HepG2 (cell line): Measurements from ENCODE around the gene B4GALT5. TPM values are rescaled to one million over a fixed set of nuclear protein-coding genes. Genes with fewer than 3 reads are reported as not detected.

Experiments
- ARID4A ChIP-seq: sonication (generic); formaldehyde crosslinking; IDR thresholded peaks from 2 replicates; pipeline ENCODE4 v1.5.0; 2020; ENCODE audit warnings: mild to moderate bottlenecking, missing genetic modification reagents, borderline replicate concordance
- CREM ChIP-seq, 2 experiments: sonication (generic) in 1 of 2; formaldehyde crosslinking in 1 of 2; IDR thresholded peaks; 2 replicates each; pipeline versions ENCODE4 v1.4.0 to v1.6.1; 2016 to 2020; ENCODE audit warnings: antibody characterized with exemption in 1 of 2, mild to moderate bottlenecking in 1 of 2, missing genetic modification reagents in 1 of 2
- DMTF1 ChIP-seq: sonication (generic); formaldehyde crosslinking; IDR thresholded peaks from 2 replicates; pipeline ENCODE4 v1.4.0; 2020; ENCODE audit warnings: mild to moderate bottlenecking, missing genetic modification reagents
- DNMT1 ChIP-seq: sonication (generic); formaldehyde crosslinking; IDR thresholded peaks from 2 replicates; pipeline ENCODE4 v1.5.1; 2020; ENCODE audit warnings: mild to moderate bottlenecking, missing genetic modification reagents
- GRHL1 ChIP-seq: sonication (generic); formaldehyde crosslinking; conservative IDR thresholded peaks from 2 replicates; pipeline ENCODE4 v1.8.0; 2022; ENCODE audit warnings: missing genetic modification reagents
- KAT2B ChIP-seq: fragments of 150-350 bp; IDR thresholded peaks from 2 replicates; pipeline ENCODE4 v1.6.1; 2014; ENCODE audit warnings: low read depth, low read length, borderline replicate concordance
- MATR3 ChIP-seq: sonication (generic); formaldehyde crosslinking; IDR thresholded peaks from 2 replicates; pipeline ENCODE4 v1.4.0; 2020; ENCODE audit warnings: missing genetic modification reagents
- NCOA2 ChIP-seq: sonication (generic); formaldehyde crosslinking; IDR thresholded peaks from 2 replicates; pipeline ENCODE4 v1.8.0; 2022; ENCODE audit warnings: inconsistent platforms
- RFX5 ChIP-seq: IDR thresholded peaks from 2 replicates; pipeline ENCODE4 v1.6.1; 2011; ENCODE audit warnings: low read depth, low read length, improper control_type of control experiment
- RNF2 ChIP-seq: fragments of 450-650 bp; conservative IDR thresholded peaks from 2 replicates; pipeline ENCODE4 v1.6.1; 2016; ENCODE audit warnings: low read depth
- ZMAT3 ChIP-seq: sonication (generic); formaldehyde crosslinking; conservative IDR thresholded peaks from 2 replicates; pipeline ENCODE4 v1.7.0; 2021; ENCODE audit warnings: missing genetic modification reagents
- ZNF17 ChIP-seq: sonication (generic); formaldehyde crosslinking; IDR thresholded peaks from 2 replicates; pipeline ENCODE4 v1.5.0; 2020; ENCODE audit warnings: mild to moderate bottlenecking, missing genetic modification reagents
- ZNF558 ChIP-seq: sonication (generic); formaldehyde crosslinking; IDR thresholded peaks from 2 replicates; pipeline ENCODE4 v1.9.0; 2022; ENCODE audit warnings: mild to moderate bottlenecking, missing genetic modification reagents, borderline replicate concordance
- ZNF891 ChIP-seq: sonication (generic); formaldehyde crosslinking; IDR thresholded peaks from 2 replicates; pipeline ENCODE4 v1.5.0; 2020; ENCODE audit warnings: mild to moderate bottlenecking, missing genetic modification reagents
- ZSCAN21 ChIP-seq: sonication (generic); formaldehyde crosslinking; IDR thresholded peaks from 2 replicates; pipeline ENCODE4 v1.8.0; 2022; ENCODE audit warnings: mild to moderate bottlenecking, missing genetic modification reagents, moderate library complexity, borderline replicate concordance
- polyA plus RNA-seq, 8 experiments: library from polyadenylated mRNA; depleted of rRNA in 3 of 8; stranded (reverse) in 7 of 8; unstranded in 1 of 8; fragments of >200 nt; fragmentation: Illumina TruSeq in 4 of 8; extraction: Trizol in 4 of 8; gene quantifications; 2 replicates each; pipeline versions ENCODE4 v1.2.1 to v1.2.3, GENCODE V29; 2011 to 2016; ENCODE audit warnings: low read depth in 4 of 8, missing spikeins in 1 of 8, mixed read lengths in 1 of 8; ENCODE audit not compliant: insufficient read depth in 1 of 8
- total RNA-seq, 5 experiments: library from RNA; depleted of rRNA; stranded (reverse); fragments of >200 nt; fragmentation: Illumina TruSeq; extraction: Trizol; gene quantifications; 2 replicates each; pipeline ENCODE4 v1.2.3, GENCODE V29; 2016; ENCODE audit warnings: low read depth in 1 of 5
- TF ChIP-seq, protein P1 (sequence below): sonication (generic); formaldehyde crosslinking; IDR thresholded peaks from 2 replicates; pipeline ENCODE4 v1.8.1; 2023; ENCODE audit warnings: mild to moderate bottlenecking, missing genetic modification reagents
- TF ChIP-seq, protein P2 (sequence below): sonication (generic); formaldehyde crosslinking; conservative IDR thresholded peaks from 2 replicates; pipeline ENCODE4 v1.8.0; 2022; ENCODE audit warnings: low read depth, missing genetic modification reagents

Gene B4GALT5
- total and polyA plus RNA-seq, 2 of the 13 experiments (the other 11 are each of a cell fraction or from before 2014, with no cell fraction given) = 27.3 to 30.9 TPM

GRCh38 chr20:49661560-49662329, 51.9 kb downstream of the B4GALT5 start (continued):
- peak; percentile 27; the same call in 1 of the 2 replicates for TF ChIP-seq ARID4A (CRISPR knock-in tag)
- peak; percentile 32; the same call in 1 of the 2 replicates for TF ChIP-seq NCOA2
- no peak for TF ChIP-seq GRHL1 (CRISPR knock-in tag)
- TF ChIP-seq ZMAT3 (CRISPR knock-in tag) = 0 out of 2 replicates have a peak, but pooled peaks have one; percentile 12
- TF ChIP-seq RNF2 = no peak
- TF ChIP-seq CREM (IDR thresholded peaks at IDR 0.05) = 0 out of 2 replicates have a peak, but pooled peaks have one; percentile 33
- no peak for TF ChIP-seq CREM (CRISPR knock-in tag; IDR thresholded peaks at IDR 0.05)
- no peak for TF ChIP-seq DMTF1
- TF ChIP-seq ZNF17 = no peak
- no peak for TF ChIP-seq DNMT1
- TF ChIP-seq ZNF558 (CRISPR knock-in tag) = no peak
- TF ChIP-seq ZNF891 (CRISPR knock-in tag) = no peak
- TF ChIP-seq, protein P1, sequence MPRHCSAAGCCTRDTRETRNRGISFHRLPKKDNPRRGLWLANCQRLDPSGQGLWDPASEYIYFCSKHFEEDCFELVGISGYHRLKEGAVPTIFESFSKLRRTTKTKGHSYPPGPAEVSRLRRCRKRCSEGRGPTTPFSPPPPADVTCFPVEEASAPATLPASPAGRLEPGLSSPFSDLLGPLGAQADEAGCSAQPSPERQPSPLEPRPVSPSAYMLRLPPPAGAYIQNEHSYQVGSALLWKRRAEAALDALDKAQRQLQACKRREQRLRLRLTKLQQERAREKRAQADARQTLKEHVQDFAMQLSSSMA (CRISPR knock-in tag) = no peak
- TF ChIP-seq ZSCAN21 = no peak
- TF ChIP-seq, protein P2, sequence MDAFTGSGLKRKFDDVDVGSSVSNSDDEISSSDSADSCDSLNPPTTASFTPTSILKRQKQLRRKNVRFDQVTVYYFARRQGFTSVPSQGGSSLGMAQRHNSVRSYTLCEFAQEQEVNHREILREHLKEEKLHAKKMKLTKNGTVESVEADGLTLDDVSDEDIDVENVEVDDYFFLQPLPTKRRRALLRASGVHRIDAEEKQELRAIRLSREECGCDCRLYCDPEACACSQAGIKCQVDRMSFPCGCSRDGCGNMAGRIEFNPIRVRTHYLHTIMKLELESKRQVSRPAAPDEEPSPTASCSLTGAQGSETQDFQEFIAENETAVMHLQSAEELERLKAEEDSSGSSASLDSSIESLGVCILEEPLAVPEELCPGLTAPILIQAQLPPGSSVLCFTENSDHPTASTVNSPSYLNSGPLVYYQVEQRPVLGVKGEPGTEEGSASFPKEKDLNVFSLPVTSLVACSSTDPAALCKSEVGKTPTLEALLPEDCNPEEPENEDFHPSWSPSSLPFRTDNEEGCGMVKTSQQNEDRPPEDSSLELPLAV = no peak
- no peak for TF ChIP-seq KAT2B
- TF ChIP-seq MATR3 = no peak
- no peak for TF ChIP-seq RFX5
